ENCODE results near the gene IRF2BP2. TPM values are rescaled to one million over a fixed set of nuclear protein-coding genes. Genes with fewer than 3 reads are reported as not detected.

Gene IRF2BP2
- polyA plus RNA-seq, 2 donors: 48.8 to 68.5 TPM

DNA sequence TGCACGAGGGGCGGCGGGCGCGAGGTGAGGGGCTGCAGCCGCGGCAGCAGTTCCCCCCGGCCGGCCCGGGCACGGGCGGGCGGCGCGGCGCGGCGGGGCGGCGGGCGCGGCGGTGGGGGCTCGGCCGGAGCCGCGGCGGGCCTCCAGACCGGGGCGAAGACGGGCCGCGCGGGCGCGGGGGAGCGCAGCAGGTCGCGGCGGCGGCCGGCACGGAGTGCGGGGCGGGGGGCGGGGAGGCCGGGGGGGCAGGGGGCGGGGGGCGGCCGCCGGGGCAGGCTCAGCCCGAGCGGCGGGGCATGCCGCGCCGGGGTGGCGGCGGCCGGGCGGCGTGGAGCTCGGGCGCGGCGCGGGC is 311 bp downstream of the IRF2BP2 start:
- H3K4me3 ChIP-seq (ENCODE audit: low read depth in 1 of 2, low read length in 2 of 2): peak overlapping the region; percentile 83 to 97
- H3K4me1 ChIP-seq (ENCODE audit: control insufficient read depth in 2 of 2, insufficient read depth in 2 of 2, low read length in 1 of 2): peaks cover 0 to 3% of the 10 kb centered on the region in 2 donors
- H3K36me3 ChIP-seq (ENCODE audit: control insufficient read depth in 2 of 2, insufficient read depth in 2 of 2, low read length in 1 of 2): peaks cover 0 to 11% of the 10 kb centered on the region in 2 donors
- no peaks in the 10 kb centered on the region for H3K27me3 ChIP-seq (ENCODE audit: control insufficient read depth in 1 of 2, insufficient read depth in 2 of 2, low read length in 2 of 2)
- H3K27ac ChIP-seq (ENCODE audit: low read depth in 2 of 2, low read length in 1 of 2): peak overlapping the region; percentile 100
- peaks cover 0 to 2% of the 10 kb centered on the region in 2 donors for H3K9me3 ChIP-seq (ENCODE audit: control insufficient read depth in 2 of 2, insufficient read depth in 1 of 2, low read depth in 1 of 2, low read length in 1 of 2)
- WGBS, 2 donors: 0 to 1% methylated on average over 1 to 64 of the region's 67 CpGs

DNA sequence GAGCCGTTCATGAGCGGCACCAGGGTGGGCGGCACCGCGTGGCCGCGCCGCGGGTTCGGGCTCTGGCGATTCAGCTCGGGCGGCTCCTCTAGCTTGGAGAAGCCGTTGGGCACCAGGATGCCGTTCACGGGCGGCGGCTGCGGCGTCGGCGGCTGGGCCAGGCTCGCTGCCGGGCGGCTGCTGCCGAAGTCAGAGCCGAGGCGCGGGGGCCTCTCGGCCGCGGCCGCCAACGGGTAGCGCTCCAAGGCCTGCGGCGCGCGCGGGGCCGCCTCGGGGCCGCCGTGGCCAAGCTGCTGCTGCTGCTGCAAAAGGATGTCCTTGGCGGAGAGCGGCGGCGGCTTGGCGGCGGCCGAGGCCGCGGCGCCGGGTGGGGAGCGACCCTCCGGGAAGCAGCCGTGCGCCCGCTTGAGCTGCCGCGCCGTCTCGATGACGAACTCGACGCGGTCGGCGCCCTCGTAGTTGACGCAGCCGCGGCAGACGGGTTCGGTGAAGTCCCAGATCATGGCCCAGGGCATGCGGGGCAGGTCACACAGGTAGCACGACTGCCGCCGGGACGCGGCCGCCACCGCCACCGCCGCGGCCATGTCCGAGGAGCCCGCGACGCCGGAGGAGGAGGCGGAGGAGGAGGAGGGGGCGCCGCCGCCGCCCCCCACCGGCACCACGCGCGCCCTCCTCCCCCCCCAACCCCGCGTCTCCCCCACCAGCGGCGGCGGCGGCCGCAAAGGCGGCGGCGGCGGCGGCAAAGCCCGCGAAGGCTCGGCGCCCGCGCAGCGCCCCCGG is 877 bp downstream of the IRF2BP2 start:
- H3K4me1 ChIP-seq (ENCODE audit: control insufficient read depth in 2 of 2, insufficient read depth in 2 of 2, low read length in 1 of 2): peaks cover 0 to 3% of the 10 kb centered on the region in 2 donors
- peaks cover 0 to 11% of the 10 kb centered on the region in 2 donors for H3K36me3 ChIP-seq (ENCODE audit: control insufficient read depth in 2 of 2, insufficient read depth in 2 of 2, low read length in 1 of 2)
- WGBS, 2 donors: 0 to 1% methylated on average over 69 to 113 of the region's 121 CpGs

DNA sequence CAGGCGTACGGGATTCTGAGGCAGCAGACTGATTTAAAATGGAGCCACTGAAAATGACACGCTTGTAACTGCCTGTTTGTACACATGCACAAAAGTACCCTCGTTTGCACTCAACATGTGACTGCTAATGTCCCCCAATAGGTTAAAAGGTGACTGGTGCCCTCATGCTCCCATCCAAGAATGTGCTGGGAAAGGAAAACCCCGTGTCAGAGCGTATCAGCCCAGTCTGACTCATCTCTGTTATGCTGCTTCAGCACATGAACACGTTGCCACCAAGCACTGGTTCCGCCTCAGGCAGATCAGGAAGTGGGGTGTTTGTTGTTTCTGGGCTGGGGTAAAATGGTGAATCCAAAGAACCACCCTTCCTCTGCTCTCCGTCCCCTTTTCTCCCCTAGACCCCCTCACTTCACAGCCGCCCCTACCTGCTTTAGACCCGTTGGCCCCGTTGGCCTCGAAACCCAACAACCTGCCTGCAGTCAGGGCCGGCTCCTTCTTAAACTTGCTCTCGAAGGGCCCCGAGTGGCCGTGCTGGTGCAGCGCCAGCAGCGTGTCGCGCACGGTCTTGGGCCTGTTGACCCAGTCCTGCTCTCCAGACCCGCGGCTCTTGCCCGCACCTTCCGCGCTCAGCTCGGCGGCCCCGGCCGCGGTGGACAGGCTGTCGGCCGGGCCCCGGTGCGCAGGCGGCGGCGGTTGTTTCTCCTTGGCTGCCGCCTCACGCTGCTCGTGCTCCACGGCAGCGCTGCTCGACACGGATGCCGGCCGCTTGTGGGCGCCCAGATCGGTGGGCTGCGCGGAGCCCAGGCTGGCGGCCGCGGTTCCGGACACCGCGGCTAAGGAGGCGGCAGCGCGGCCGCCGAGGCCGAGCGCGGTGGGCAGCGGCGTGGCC is 1.7 kb downstream of the IRF2BP2 start:
- 0 to 1% methylated on average over 63 to 68 of the region's 68 CpGs for WGBS, 2 donors
- Histone ChIP-seq H3K4me1 (ENCODE audit: control insufficient read depth in 2 of 2, insufficient read depth in 2 of 2, low read length in 1 of 2) (peaks cover 0 to 3% of the 10 kb centered on the region in 2 donors), H3K4me3 (ENCODE audit: low read depth in 1 of 2, low read length in 2 of 2) (peak overlapping the region; percentile 83 to 97), H3K27ac (ENCODE audit: low read depth in 2 of 2, low read length in 1 of 2) (peak overlapping the region; percentile 100), H3K9me3 (ENCODE audit: control insufficient read depth in 2 of 2, insufficient read depth in 1 of 2, low read depth in 1 of 2, low read length in 1 of 2) (peaks cover 0 to 2% of the 10 kb centered on the region in 2 donors), H3K27me3 (ENCODE audit: control insufficient read depth in 1 of 2, insufficient read depth in 2 of 2, low read length in 2 of 2) (no peaks in the 10 kb centered on the region), H3K36me3 (ENCODE audit: control insufficient read depth in 2 of 2, insufficient read depth in 2 of 2, low read length in 1 of 2) (peaks cover 0 to 11% of the 10 kb centered on the region in 2 donors)

More for the DNA sequence above, 877 bp downstream of the IRF2BP2 start:
- H3K4me3 ChIP-seq (ENCODE audit: low read depth in 1 of 2, low read length in 2 of 2): peak overlapping the region; percentile 83 to 97
- H3K9me3 ChIP-seq (ENCODE audit: control insufficient read depth in 2 of 2, insufficient read depth in 1 of 2, low read depth in 1 of 2, low read length in 1 of 2): peaks cover 0 to 2% of the 10 kb centered on the region in 2 donors
- H3K27ac ChIP-seq (ENCODE audit: low read depth in 2 of 2, low read length in 1 of 2): peak overlapping the region; percentile 100
- no peaks in the 10 kb centered on the region for H3K27me3 ChIP-seq (ENCODE audit: control insufficient read depth in 1 of 2, insufficient read depth in 2 of 2, low read length in 2 of 2)

DNA sequence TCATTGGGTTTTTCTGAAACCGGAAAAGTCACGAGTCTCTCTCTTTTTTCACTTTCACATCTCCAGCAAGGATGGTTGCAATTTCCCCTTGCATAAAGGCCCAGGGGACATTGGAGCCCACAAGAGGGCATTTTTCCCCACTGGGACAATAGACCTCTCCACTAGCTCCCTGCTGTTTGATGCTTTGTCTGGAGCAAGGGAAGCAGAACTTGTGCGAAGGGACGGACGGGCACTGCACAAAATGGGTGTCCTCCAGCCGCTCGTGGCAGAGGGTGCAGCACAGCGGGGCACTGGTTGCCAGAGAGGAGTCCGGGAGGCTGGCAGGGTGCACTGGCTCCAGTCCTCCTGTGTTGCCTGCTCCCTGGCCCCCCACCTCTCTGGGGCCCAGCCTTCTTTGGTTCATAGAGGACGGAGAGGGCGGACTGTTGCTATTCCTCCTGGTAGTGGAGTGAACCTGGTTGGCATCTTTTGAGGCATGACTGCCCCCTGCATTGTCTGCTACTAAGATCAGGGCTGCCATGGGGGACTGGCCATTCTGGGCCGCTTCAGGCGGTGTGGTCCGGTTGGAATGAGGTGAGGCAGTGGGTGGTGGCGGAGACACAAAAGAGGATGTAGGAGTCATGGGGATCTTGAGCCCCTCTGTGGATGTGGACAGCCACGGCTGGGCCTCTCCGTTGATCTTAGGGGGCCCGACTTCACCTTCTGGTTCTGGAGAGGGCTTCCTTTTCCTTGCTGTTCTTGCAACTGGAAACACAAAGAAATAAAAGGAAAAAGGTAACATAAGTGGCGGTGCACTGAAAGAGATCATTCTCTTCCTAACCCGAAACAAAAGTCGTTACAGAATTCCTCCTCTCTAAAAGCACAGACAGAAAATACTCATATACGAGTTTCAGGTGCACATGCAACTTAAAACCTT is 2.6 kb downstream of the IRF2BP2 start:
- Histone ChIP-seq H3K27me3 (ENCODE audit: control insufficient read depth in 1 of 2, insufficient read depth in 2 of 2, low read length in 2 of 2) (no peaks in the 10 kb centered on the region), H3K9me3 (ENCODE audit: control insufficient read depth in 2 of 2, insufficient read depth in 1 of 2, low read depth in 1 of 2, low read length in 1 of 2) (peaks cover 0 to 2% of the 10 kb centered on the region in 2 donors), H3K4me1 (ENCODE audit: control insufficient read depth in 2 of 2, insufficient read depth in 2 of 2, low read length in 1 of 2) (peaks cover 0 to 3% of the 10 kb centered on the region in 2 donors), H3K36me3 (ENCODE audit: control insufficient read depth in 2 of 2, insufficient read depth in 2 of 2, low read length in 1 of 2) (peaks cover 0 to 11% of the 10 kb centered on the region in 2 donors), H3K4me3 (ENCODE audit: low read depth in 1 of 2, low read length in 2 of 2) (peak overlapping the region; percentile 83 to 97), H3K27ac (ENCODE audit: low read depth in 2 of 2, low read length in 1 of 2) (peak overlapping the region; percentile 100)
- WGBS, 2 donors: 1% methylated on average over 22 of the region's 22 CpGs

DNA sequence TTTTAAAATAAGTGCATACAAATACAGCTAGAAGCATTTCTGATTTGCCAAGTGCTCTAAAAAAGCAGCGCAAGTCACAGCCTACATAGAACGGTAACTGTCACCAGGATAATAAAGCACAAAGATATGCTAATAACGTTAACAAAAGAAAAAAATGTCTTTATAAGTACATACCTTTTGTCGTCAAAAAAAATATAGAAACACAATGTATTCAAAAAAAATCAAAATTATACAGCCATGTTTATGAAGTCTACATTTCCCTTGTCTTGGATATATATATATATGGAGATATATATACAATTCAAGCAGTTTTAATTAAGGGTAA is 3.2 kb downstream of the IRF2BP2 start:
- H3K27me3 ChIP-seq (ENCODE audit: control insufficient read depth in 1 of 2, insufficient read depth in 2 of 2, low read length in 2 of 2): no peaks in the 10 kb centered on the region
- H3K4me1 ChIP-seq (ENCODE audit: control insufficient read depth in 2 of 2, insufficient read depth in 2 of 2, low read length in 1 of 2): peaks cover 0 to under 1% of the 10 kb centered on the region in 2 donors
- 1% methylated on average over 4 of the region's 4 CpGs for WGBS, 2 donors
- peak overlapping the region; percentile 100 for H3K27ac ChIP-seq (ENCODE audit: low read depth in 2 of 2, low read length in 1 of 2)
- H3K36me3 ChIP-seq (ENCODE audit: control insufficient read depth in 2 of 2, insufficient read depth in 2 of 2, low read length in 1 of 2): peaks cover 0 to 11% of the 10 kb centered on the region in 2 donors
- H3K4me3 ChIP-seq (ENCODE audit: low read depth in 1 of 2, low read length in 2 of 2): peak overlapping the region; percentile 47 to 97
- peaks cover 0 to 2% of the 10 kb centered on the region in 2 donors for H3K9me3 ChIP-seq (ENCODE audit: control insufficient read depth in 2 of 2, insufficient read depth in 1 of 2, low read depth in 1 of 2, low read length in 1 of 2)

DNA sequence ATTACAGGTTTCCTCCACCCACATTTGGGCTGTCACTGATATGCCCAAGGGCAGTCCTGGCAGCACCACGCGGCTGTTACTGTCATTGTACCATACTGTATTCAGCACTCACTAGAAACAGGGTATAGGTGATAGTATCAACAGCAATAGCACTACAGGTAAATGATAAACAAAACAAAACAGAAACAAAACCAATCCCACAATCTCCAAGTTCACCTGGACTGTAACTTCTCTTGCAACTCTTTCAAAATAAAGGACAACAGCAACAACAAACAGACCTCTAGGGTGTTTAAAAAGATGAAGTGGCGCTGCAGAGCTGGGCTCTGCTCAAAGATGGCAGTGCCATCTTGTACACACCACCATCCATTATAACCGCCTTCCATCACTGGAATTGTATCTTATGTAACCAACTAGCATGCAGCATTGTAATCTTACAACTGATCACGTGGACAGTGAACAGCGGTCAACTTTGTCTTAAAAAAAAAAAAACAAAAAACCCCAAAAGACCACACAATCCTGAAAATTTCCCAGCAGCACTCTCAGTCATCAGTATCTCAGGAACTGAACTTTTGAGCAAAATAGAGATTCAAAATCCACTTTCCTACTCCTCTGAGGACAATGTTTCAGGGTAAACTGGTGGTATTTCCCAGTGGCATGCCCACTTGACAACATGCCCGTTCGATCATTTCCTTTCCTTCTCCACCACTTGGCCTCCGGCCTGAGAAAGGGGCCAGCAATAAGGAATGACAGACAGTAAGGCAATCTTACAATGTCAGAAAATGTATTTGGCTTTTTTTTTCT is 3.8 kb downstream of the IRF2BP2 start:
- peaks cover 0 to 2% of the 10 kb centered on the region in 2 donors for H3K9me3 ChIP-seq (ENCODE audit: control insufficient read depth in 2 of 2, insufficient read depth in 1 of 2, low read depth in 1 of 2, low read length in 1 of 2)
- peak overlapping the region; percentile 91 to 92 for H3K27ac ChIP-seq (ENCODE audit: low read depth in 2 of 2, low read length in 1 of 2)
- peak overlapping the region; percentile 47 to 97 for H3K4me3 ChIP-seq (ENCODE audit: low read depth in 1 of 2, low read length in 2 of 2)
- H3K27me3 ChIP-seq (ENCODE audit: control insufficient read depth in 1 of 2, insufficient read depth in 2 of 2, low read length in 2 of 2): no peaks in the 10 kb centered on the region
- peaks cover 0 to 11% of the 10 kb centered on the region in 2 donors for H3K36me3 ChIP-seq (ENCODE audit: control insufficient read depth in 2 of 2, insufficient read depth in 2 of 2, low read length in 1 of 2)
- no peaks in the 10 kb centered on the region for H3K4me1 ChIP-seq (ENCODE audit: control insufficient read depth in 2 of 2, insufficient read depth in 2 of 2, low read length in 1 of 2)
- 1% methylated on average over 9 of the region's 9 CpGs for WGBS, 2 donors

DNA sequence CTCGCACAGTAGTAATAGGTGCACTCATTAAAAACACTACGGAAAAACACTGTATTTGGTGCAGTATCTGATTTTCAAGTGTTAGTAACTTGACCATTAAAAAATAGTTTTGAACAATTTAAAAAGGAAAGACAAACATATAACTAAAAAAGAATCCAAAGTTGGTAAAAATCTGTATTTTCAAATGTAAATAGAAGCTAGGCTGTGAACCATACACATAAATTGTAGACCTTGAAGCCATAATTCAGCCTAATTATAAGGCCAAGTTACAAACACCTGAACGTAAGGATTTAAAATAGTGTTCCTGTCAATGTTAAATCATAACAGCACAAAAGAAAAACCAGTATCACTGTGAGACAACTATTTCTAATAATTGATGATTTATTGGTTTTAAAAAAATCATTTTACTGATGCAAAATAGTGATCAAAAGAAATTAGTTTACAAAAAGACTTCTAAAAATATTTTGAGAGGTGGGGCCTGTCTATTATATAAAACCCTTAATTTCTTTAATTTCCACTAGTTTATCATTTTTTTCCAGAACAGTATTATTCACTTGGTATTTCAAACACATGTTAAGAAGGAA is 4.5 kb downstream of the IRF2BP2 start:
- Histone ChIP-seq H3K36me3 (ENCODE audit: control insufficient read depth in 2 of 2, insufficient read depth in 2 of 2, low read length in 1 of 2) (peaks cover 0 to 11% of the 10 kb centered on the region in 2 donors), H3K27me3 (ENCODE audit: control insufficient read depth in 1 of 2, insufficient read depth in 2 of 2, low read length in 2 of 2) (no peaks in the 10 kb centered on the region), H3K9me3 (ENCODE audit: control insufficient read depth in 2 of 2, insufficient read depth in 1 of 2, low read depth in 1 of 2, low read length in 1 of 2) (peaks cover 0 to 2% of the 10 kb centered on the region in 2 donors), H3K27ac (ENCODE audit: low read depth in 2 of 2, low read length in 1 of 2) (peak overlapping the region; percentile 91 to 92), H3K4me3 (ENCODE audit: low read depth in 1 of 2, low read length in 2 of 2) (peak overlapping the region; percentile 47 to 97), H3K4me1 (ENCODE audit: control insufficient read depth in 2 of 2, insufficient read depth in 2 of 2, low read length in 1 of 2) (no peaks in the 10 kb centered on the region)
- 0 to 1% methylated on average over 3 of the region's 3 CpGs for WGBS, 2 donors

Data from esophagus (tissue), 2 donors.